ENCODE measurements around the gene TCEA2. TPM values are rescaled to one million over a fixed set of nuclear protein-coding genes. Genes with fewer than 3 reads are reported as not detected.

Gene TCEA2
- total and polyA plus RNA-seq, 11 donors = 19.2 to 52.1 (median 42.6) TPM

DNA sequence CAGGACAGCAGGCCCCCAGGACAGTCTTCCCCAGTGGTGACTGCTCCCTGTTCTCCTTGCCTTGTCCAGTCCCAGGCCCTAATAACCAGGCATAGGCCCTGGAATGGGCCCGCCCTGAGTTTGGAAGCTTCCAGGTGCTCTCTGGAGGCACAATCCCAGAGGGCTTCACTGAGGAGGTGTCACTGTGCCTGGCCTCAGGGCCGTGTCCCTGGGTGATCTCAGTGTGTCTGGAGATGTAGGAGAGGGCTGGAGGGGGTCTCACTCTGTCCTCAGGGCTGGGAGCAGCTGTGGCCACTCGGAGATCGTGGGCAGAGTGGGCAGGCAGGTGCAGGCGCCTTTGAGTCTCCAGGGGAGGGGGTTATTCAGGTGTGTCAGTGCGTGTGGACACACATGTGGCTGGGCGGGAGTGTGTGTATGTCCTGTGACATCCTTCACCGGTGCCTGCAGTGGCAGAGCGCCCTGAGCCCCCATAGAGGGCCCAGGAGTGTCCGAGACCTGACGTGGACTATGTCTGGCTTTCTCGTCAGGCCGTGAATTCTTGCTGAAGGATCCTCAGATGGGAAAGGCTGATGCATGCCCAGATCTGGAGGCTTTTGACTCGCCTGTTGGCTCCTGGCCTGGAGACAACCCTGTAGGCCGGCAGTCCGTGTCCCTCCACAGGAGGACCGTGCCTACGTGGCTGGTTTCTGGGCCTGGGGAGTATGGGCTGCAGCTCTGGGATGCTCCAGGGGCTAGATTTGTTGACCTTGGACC is 49.9 kb downstream of the TCEA2 start:
- WGBS, 4 donors = 81 to 88% (median 82%) methylated on average over 15 to 18 of the region's 18 CpGs
- Histone ChIP-seq H3K4me1 (no peaks in the 10 kb centered on the region), H3K4me3 (no peak overlapping the region), H3K9me3 (no peaks in the 10 kb centered on the region), H3K27ac (no peak overlapping the region), H3K27me3 (peaks cover 0 to under 1% (median 0%) of the 10 kb centered on the region in 9 donors), H3K36me3 (no peaks in the 10 kb centered on the region)
- DNase-seq (peak in 2 of 5 donors; percentile 11 to 15), ATAC-seq (no peak)
- TF ChIP-seq, protein P1, sequence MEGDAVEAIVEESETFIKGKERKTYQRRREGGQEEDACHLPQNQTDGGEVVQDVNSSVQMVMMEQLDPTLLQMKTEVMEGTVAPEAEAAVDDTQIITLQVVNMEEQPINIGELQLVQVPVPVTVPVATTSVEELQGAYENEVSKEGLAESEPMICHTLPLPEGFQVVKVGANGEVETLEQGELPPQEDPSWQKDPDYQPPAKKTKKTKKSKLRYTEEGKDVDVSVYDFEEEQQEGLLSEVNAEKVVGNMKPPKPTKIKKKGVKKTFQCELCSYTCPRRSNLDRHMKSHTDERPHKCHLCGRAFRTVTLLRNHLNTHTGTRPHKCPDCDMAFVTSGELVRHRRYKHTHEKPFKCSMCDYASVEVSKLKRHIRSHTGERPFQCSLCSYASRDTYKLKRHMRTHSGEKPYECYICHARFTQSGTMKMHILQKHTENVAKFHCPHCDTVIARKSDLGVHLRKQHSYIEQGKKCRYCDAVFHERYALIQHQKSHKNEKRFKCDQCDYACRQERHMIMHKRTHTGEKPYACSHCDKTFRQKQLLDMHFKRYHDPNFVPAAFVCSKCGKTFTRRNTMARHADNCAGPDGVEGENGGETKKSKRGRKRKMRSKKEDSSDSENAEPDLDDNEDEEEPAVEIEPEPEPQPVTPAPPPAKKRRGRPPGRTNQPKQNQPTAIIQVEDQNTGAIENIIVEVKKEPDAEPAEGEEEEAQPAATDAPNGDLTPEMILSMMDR (IDR thresholded peaks at IDR 0.05) = no peak
- intact Hi-C loops (cut with DNase I) = loop anchor here in 3 of 10 donors (10.0 kb wide), 1 partner anchor 78 kb away; the partner anchor contains the start of gene C20orf204 (in 3 of the 3)

GRCh38 chr20:64113444-64113775 is 50.4 kb downstream of the TCEA2 start:
- DNase-seq (peak in 1 of 5 donors; percentile 14), ATAC-seq (no peak)
- H3K27ac ChIP-seq = no peak overlapping the region

GRCh38 chr20:64113796-64114355 is 50.9 kb downstream of the TCEA2 start:
- no peak overlapping the region for H3K4me3 ChIP-seq
- no peaks in the 10 kb centered on the region for H3K36me3 ChIP-seq
- no peak overlapping the region for H3K27ac ChIP-seq
- peak in 2 of 5 donors; percentile 13 to 14 for DNase-seq
- no peaks in the 10 kb centered on the region for H3K27me3 ChIP-seq
- no peaks in the 10 kb centered on the region for H3K9me3 ChIP-seq
- TF ChIP-seq POLR2A (IDR thresholded peaks at IDR 0.05) = no peak
- TF ChIP-seq, protein P1 (IDR thresholded peaks at IDR 0.05) = no peak
- ATAC-seq = no peak
- no peaks in the 10 kb centered on the region for H3K4me1 ChIP-seq
- intact Hi-C loops (cut with DNase I) = loop anchor here in 3 of 10 donors (10.0 kb wide), 1 partner anchor 79 kb away; the partner anchor contains the start of gene C20orf204 (in 3 of the 3)
- WGBS, 4 donors = 78 to 88% (median 80%) methylated on average over 12 to 13 of the region's 13 CpGs

More at GRCh38 chr20:64113444-64113775, 50.4 kb downstream of the TCEA2 start:
- Histone ChIP-seq H3K9me3 (no peaks in the 10 kb centered on the region), H3K27me3 (no peaks in the 10 kb centered on the region), H3K4me1 (no peaks in the 10 kb centered on the region), H3K4me3 (no peak overlapping the region), H3K36me3 (no peaks in the 10 kb centered on the region)
- no peak for TF ChIP-seq POLR2A (IDR thresholded peaks at IDR 0.05)
- TF ChIP-seq, protein P1 (IDR thresholded peaks at IDR 0.05) = no peak
- WGBS, 4 donors = 68 to 75% (median 74%) methylated on average over 5 to 6 of the region's 6 CpGs
- intact Hi-C loops (cut with DNase I) = loop anchor here in 3 of 10 donors (10.0 kb wide), 1 partner anchor 79 kb away; the partner anchor contains the start of gene C20orf204 (in 3 of the 3)

DNA sequence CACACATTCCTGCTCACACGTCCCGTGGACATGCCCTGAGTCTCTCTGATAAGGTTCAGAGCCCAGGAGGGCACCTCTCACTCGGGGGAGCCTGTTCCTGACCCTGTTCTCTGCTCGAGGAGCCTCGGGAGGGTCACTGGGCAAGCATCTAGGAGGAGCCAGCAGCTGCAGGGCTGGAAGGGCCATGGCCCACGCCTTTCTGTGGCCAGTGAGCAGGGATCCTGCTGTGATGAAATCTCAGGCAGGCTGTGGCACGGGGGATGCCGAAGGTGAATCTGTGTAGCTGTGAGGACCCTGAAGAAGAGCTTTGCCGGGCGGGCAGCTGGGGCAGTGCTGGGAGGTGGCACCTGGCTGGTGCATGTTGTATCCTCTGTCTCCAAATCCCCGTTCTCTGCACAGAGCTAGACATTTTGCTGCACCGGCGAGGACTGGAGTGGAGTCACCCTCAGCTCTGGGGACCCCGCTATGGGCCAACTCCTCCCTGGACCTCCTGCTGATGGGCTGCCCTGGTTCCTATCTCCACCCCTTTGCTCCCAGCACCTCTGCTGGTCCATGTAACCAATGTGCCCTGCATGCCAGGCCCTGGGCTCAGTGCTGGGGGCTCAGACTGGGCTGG is 51.5 kb downstream of the TCEA2 start:
- Histone ChIP-seq H3K4me1 (no peaks in the 10 kb centered on the region), H3K4me3 (no peak overlapping the region), H3K27ac (no peak overlapping the region), H3K27me3 (no peaks in the 10 kb centered on the region), H3K36me3 (no peaks in the 10 kb centered on the region), H3K9me3 (no peaks in the 10 kb centered on the region)
- no peak for ATAC-seq
- WGBS, 4 donors = 71 to 82% (median 74%) methylated on average over 14 of the region's 14 CpGs
- intact Hi-C loops (cut with DNase I) = loop anchor here in 3 of 10 donors (10.0 kb wide), 1 partner anchor 80 kb away; the partner anchor contains the start of gene C20orf204 (in 3 of the 3)
- peak in 1 of 5 donors; percentile 12 for DNase-seq
- TF ChIP-seq, protein P1 (IDR thresholded peaks at IDR 0.05) = no peak
- TF ChIP-seq POLR2A (IDR thresholded peaks at IDR 0.05) = no peak
